Germinal center (tissue), 1 donor: Measurements from ENCODE around the gene OAF.
"Not testable (repeated sequence)": the region's sequence is repeated elsewhere in the genome, so short reads cannot be mapped to it uniquely, and the experiment has no call there.

Source experiments
- DNase-seq: peaks from one replicate; pipeline ENCODE4 v3.0.0; 2012; ENCODE audit warnings: mixed read lengths, low spot score

Gene OAF

DNA sequence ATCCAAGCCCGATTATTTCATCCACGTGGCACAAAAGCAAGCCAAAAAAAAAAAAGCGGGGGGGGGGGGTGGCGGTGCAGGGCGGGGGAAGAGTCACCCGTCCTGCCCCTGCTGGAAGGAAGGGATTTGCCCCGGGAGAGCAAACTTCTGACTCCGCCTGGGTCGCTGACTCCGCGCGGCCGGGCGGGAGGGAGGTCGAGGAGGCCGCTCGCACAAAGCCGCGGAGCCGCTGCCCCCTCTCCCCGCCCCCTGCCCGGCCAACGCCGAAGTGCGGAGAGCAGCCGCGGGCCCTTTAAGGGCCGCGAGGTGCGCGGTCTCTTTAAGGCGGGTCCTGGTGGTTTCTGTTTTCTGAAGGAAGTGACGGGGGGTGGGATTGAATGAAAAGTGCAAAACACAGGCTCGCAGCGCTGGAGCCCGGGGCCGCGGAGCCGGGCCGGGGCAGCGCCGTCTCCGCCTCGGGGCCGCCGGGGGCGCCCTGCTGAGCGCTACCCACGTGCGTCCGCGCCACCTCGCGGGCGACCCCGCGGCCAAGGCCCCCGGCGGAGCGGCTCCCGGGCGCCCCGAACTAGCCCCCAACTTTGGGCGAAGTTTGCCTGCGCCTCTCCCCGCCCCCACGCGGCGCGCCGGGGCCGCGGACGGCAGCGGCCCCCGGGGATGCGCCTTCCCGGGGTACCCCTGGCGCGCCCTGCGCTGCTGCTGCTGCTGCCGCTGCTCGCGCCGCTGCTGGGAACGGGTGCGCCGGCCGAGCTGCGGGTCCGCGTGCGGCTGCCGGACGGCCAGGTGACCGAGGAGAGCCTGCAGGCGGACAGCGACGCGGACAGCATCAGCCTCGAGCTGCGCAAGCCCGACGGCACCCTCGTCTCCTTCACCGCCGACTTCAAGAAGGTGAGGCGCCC is at the start of gene OAF:
TSS of gene OAF (plus strand) at position 407 of the 896 bp plus-strand sequence. CDS start at position 655, 248 bp downstream.
- DNase-seq = peak; percentile 79

DNA sequence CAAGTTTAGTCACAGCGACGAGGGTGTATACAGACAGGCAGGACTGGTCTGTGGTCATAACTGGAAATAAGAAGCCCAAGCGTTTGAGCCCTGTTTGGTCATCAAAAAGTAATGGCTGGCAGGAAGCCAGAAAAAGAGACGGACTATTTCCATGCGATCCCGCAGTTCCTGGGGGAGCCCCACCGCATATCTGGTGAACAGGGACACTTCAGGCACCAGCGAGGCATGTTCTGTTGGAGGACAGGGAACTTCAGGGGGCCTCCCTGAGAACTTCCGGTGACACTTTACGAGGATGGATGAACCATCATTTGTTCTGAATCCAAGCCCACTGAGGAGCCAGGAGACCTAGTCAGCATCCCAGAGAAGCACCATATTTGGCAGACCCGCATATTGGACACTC is 43.2 kb upstream of the OAF start:
- no peak for DNase-seq

GRCh38 chr11:120168108-120168959 is 42.5 kb upstream of the OAF start:
- no peak for DNase-seq

- peak; percentile 78 for DNase-seq
Observed at GRCh38 chr11:120168960-120169681, 41.7 kb upstream of the OAF start.

- no peak for DNase-seq
Observed at GRCh38 chr11:120169981-120170698, 40.7 kb upstream of the OAF start.

GRCh38 chr11:120170741-120171261 is 40.0 kb upstream of the OAF start:
- no peak for DNase-seq

DNA sequence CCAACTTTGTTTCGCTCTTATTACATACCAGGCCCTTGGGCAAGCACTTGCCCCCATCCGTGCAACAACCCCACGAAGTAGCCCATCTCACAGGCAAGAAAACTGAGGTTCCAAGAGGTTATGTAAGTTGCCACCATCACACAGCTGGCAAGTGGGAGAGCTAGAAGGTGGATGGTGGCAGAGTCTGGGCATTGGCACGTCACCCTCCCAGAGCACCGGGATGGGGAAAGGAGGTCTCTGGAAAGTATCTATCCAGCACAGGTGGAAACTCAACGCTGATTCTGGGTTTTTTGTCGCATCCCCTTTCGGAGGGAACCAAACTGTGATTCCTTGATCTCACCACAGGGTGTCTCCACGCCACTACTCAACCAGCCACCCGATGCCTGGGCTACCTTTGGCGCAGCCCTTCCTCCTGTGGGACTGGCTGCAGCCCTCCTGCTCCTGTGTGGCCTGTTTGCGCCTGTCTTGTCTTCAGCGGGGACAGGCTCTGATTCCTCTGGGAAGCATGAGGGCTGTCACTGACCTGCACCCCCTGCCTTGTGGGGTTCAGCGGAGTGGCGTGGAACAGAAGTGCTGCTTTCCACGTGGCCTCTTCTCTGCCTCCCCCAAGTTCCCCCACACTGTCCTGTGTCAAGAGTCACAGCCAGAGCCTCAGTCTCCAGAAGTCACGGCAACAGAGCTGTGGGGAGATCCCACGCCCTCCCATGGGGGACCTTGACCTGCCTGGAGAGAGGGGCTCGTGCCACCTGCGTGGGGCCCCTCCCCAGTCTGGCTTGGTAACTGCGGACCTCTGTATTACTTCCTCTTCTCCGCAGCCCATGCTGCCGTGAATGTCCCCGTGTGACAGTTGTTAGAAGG is 38.5 kb upstream of the OAF start:
- peak; percentile 69 for DNase-seq

DNA sequence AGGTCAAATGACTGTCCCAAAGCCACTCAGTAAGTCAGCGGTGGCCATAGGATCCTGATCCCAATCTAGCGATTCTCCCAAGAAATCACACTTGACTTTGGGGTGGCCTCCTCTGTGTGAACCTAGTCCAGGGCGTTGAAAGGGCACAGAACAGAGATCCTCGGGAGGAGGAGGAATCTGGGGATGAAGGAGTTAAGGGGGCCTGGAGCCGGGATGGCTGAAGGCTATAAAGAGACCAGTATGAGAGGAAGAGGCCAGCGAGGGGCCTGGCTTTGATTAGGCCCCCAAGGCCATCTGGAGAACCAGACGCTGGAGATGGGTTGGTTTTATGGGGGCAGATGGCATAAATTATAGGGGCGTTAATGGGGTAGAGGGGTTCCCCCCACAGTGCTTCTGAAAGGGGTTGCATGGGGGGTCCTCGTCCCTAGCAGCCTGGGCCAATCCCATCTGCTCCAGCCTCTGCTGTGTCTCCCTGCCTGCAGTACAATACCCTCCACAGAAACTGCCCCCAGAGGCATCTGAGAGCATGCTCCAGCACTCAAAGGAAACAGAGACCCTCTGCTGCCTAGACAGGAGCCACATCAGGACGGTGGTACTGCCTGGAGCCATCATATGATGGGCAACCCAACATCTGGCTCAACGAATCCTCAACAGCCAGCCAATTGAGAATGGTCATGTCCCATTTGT is 37.7 kb upstream of the OAF start:
- no peak for DNase-seq

- DNase-seq = no peak
Observed at GRCh38 chr11:120173807-120174206, 37.0 kb upstream of the OAF start.

GRCh38 chr11:120174866-120175265 is 36.0 kb upstream of the OAF start:
- no peak for DNase-seq

DNA sequence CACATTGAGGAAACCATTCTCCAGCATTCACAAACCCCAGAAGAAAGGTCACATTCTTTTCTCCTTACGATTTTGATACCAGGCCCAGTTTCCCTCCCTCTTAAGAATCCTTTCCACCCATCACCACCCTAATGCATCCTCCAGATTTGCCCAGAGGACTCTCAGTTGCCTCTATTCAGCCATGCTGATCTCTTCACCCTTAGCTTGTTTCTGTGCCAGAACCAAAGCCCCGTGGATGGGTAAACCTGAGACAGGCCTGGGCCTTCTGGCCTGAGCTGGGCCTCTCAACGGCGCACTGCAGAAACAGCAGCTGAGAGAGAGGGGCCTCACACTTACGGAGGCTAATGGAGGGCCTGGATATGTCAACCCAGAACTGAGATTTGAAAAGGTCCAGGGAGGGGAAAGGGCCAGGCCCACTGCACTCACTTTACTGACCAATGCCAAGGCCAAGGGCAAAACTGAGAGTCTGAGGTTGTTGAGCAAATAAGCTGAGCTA is 32.2 kb upstream of the OAF start:
- no peak for DNase-seq

DNA sequence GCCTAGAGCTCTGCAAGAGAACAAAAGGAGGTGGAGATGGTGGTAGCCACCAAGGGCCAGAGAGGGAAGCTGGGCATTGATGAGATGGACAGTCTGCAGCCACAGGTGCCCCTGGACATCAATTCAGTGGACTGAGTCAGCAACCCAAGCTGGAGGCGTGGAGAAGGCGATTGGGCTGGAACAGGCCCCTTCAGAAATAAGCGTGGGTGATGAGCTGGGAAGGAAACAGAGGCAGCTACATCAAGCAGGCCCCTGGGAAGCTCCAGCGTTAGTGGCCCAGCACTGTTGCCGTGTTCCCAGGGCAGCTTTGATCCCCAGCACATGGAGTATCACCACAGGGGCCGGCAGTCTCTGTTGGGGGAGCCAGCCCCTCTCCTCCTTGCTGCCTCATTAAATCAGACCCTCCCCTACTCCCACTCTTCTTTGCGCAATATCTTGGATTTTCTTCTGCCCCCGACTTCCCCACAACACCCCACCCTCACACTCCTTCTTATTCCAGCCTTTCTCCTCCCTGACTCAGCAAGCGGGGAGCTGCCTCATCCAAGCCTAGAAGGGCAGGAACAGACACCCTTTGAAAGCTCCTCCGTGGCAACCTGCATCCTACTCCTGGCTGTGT is 31.7 kb upstream of the OAF start:
- no peak for DNase-seq

DNA sequence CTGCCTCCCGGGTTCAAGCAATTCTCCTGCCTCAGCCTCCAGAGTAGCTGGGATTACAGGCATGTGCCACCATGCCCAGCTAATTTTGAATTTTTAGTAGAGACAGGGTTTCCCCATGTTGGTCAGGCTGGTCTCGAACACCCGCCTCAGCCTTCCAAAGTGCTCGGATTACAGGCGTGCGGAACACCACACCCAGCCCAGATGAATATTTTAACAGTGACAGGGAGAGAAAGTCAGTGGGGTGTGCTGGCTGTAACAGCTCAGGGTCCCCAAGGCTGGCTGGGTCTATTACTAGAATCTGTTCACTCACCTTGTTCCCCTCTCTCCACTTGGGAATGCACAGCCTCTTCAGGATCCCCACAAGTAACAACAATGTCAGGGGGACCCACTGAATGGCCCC is 30.8 kb upstream of the OAF start:
- DNase-seq = not testable (repeated sequence)

- no peak for DNase-seq
Observed at GRCh38 chr11:120180551-120181232, 30.1 kb upstream of the OAF start.

DNA sequence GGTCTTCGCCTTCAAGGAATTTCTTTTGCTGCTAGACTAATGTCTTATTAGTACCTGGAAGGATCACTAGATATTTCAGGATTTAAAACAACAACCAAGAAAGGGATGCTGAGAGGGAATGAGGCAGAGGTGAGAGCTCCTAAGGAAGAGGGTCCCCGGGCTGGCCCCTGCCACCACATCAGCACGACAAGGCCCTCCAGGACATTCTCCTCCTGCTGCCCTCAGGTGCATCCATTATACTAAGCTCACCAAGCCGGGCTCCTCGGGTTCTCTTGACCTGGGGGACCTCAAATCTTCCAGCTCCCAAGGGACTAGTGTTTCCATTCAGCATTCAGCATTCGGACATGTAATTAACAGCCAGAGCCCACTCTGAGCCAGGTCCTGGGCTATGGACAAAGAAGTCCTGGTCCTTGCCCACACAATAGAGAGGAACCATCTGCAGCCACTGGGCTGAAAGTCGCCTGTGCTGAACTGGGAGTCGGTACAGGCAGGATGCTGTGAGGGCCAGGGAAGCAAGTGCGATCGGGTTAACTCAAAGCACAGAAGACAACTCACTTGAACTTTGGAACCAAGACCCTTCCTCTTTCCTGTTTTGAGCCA is 29.4 kb upstream of the OAF start:
- DNase-seq = no peak

DNA sequence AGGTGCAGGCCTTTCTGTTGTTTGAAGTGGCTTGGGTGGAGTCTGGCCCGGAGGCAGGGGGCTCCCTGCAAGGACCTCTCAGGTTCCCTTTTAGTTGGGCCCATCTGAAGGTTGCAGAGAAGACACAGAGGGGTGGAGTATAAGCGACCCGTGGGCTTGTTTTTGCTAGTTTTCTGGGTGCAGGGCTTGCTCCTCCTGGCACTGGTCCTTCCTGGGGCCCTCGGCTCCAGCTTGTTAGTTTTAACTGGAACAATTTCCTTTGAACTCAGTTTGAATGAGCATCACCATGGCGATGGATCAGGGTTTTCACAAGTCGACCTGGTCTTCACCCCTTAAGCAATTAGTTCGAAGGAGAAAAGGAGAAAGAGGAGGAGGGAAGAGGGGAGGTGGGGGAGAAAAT is 28.5 kb upstream of the OAF start:
- no peak for DNase-seq

DNA sequence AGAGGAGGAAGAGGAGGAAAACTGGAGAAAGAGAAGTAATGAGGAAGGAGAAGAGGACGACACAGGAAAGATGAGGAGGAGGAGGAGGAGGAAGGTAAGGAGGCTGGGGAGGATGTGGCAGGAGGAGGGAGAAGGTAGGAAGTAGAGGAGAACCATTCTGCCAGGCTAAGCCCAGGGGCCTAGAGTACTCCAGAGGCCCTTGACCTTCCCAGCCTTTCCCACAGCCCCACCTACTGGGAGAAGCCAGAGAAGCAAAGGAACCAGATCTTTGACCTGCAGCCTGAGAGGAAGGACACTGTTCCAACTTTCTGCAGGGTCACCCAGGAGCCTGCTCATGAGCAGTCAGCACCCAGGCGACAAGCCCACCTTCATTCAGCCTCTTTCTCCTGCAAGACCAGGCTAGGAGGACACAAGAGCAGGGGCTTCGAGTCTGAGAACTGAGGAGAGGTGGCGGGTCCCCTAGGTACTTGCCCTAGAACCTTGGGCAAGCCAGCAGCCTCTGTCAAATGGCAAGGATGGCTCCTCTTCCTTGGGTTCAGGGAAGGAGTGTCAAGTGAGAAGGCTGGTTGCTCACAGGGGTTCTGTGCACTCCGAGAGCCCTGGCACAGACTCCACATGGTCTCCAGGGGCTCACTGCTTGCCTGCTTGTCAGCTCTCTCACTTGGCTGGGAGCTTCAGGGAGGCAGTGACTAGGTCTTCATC is 27.9 kb upstream of the OAF start:
- no peak for DNase-seq
